ENCODE data around the gene YTHDF1. TPM values are rescaled to one million over a fixed set of nuclear protein-coding genes. Genes with fewer than 3 reads are reported as not detected.

The YTHDF1 gene
- total and polyA plus RNA-seq, 2 of the 4 experiments (the other 2 are of a cell fraction), result 10.9 to 22.6 TPM

- no peak overlapping the region for H2BK15ac ChIP-seq (ENCODE audit: low read depth, low read length)
- no peak overlapping the region for H3K14ac ChIP-seq (replicated peaks; ENCODE audit: low read depth, low read length)
- H4K20me1 ChIP-seq (ENCODE audit: insufficient read depth, low read length), result no peaks in the 10 kb centered on the region; the same call in 1 of the 2 replicates
- POLR2A ChIA-PET (ENCODE audit: unreplicated experiment), result no interaction called here
- no TSS peak for BruUV-seq (replicated peaks)
- no peak overlapping the region for H2BK5ac ChIP-seq (ENCODE audit: low read depth, low read length, poor library complexity, severe bottlenecking)
- intact Hi-C loops (cut with micrococcal nuclease) (no loop called here), dilution Hi-C loops (cut with HindIII; ENCODE audit: low sequenced_read_pairs, unreplicated experiment) (no loop called here), in situ Hi-C loops (cut with MboI; ENCODE audit: low sequenced_read_pairs) (no loop called here)
- H2BK20ac ChIP-seq (ENCODE audit: low read depth, low read length), result no peak overlapping the region
- CTCF ChIA-PET, result interaction anchor here (1.7 kb wide), 1 partner anchor 33 kb away, joined by 5 read pairs; no protein-coding TSS in a partner anchor
- H3K79me1 ChIP-seq (ENCODE audit: low read depth in 1 of 2, low read length in 2 of 2), result no peaks in the 10 kb centered on the region
- no peaks in the 10 kb centered on the region for H3K4me1 ChIP-seq (ENCODE audit: control insufficient read depth, insufficient read depth, low read length)
- no peak overlapping the region for H4K8ac ChIP-seq (ENCODE audit: low read depth in 2 of 2, low read length in 2 of 2)
- no peak overlapping the region for H2AK5ac ChIP-seq (ENCODE audit: low read depth, low read length)
- no peak overlapping the region for H4K91ac ChIP-seq (ENCODE audit: insufficient read depth, low read depth, low read length)
- no peaks in the 10 kb centered on the region for H3K9me1 ChIP-seq (ENCODE audit: insufficient read depth, low read length)
- H3K23ac ChIP-seq (ENCODE audit: low read depth, low read length), result no peak overlapping the region
- no peak overlapping the region for H2BK120ac ChIP-seq (ENCODE audit: low read depth, low read length)
- peaks cover 2% of the 10 kb centered on the region; the same call in 1 of the 2 replicates for H3K9me3 ChIP-seq (ENCODE audit: control insufficient read depth, insufficient read depth, low read length)
- H3K36me3 ChIP-seq (ENCODE audit: control insufficient read depth, insufficient read depth, low read length), result no peaks in the 10 kb centered on the region
- H3K18ac ChIP-seq (ENCODE audit: low read depth, low read length), result no peak overlapping the region
- H3K4me3 ChIP-seq (ENCODE audit: insufficient read depth, low read depth, low read length), result no peak overlapping the region
- H4K5ac ChIP-seq (ENCODE audit: low read depth, low read length), result no peak overlapping the region
- H3K27me3 ChIP-seq (ENCODE audit: control insufficient read depth, insufficient read depth, low read length), result peaks cover 89% of the 10 kb centered on the region
- H2AFZ ChIP-seq (replicated peaks; ENCODE audit: low read length, poor library complexity), result peak overlapping the region; percentile 3
- DNase-seq (no peak), ATAC-seq (ENCODE audit: low read depth) (no peak)
- H3K56ac ChIP-seq (ENCODE audit: extremely low read depth, insufficient read depth, low read length), result no peak overlapping the region
- no peak overlapping the region for H3K9ac ChIP-seq (ENCODE audit: low read depth, low read length)
- H3K27ac ChIP-seq (ENCODE audit: insufficient read depth, low read length), result no peak overlapping the region
- no peak overlapping the region for H3K4ac ChIP-seq (ENCODE audit: low read depth, low read length)
- WGBS, 2 experiments (ENCODE audit: extremely low coverage in 2 of 2, insufficient read length in 1 of 2), result 81% methylated on average over 9 of the region's 31 CpGs; no CpG with 5 or more reads in 1 of the 2 experiments
- H2AK9ac ChIP-seq (replicated peaks; ENCODE audit: low read depth, low read length, poor library complexity), result peak overlapping the region; percentile 19
- H3K4me2 ChIP-seq (ENCODE audit: low read depth, low read length), result no peak overlapping the region
- TF ChIP-seq BHLHE40 (IDR thresholded peaks at IDR 0.05; ENCODE audit: low read depth, low read length), result no peak
- TF ChIP-seq MAFK (IDR thresholded peaks at IDR 0.05; ENCODE audit: low read depth, low read length), result no peak
- no peak for TF ChIP-seq RCOR1 (IDR thresholded peaks at IDR 0.05; ENCODE audit: insufficient replicate concordance, low read length)
- no peak for TF ChIP-seq CHD1 (IDR thresholded peaks at IDR 0.05; ENCODE audit: low read depth, low read length)
- no peak for TF ChIP-seq POLR2A (IDR thresholded peaks at IDR 0.05; ENCODE audit: low read depth, low read length)
- TF ChIP-seq ELK1 (IDR thresholded peaks at IDR 0.05; ENCODE audit: borderline replicate concordance, low read depth, low read length), result no peak
- no peak for TF ChIP-seq USF2 (IDR thresholded peaks at IDR 0.05; ENCODE audit: low read depth, low read length)
- no peak for TF ChIP-seq RFX5 (IDR thresholded peaks at IDR 0.05; ENCODE audit: low read depth, low read length)
- TF ChIP-seq MXI1 (IDR thresholded peaks at IDR 0.05; ENCODE audit: borderline replicate concordance, low read depth, low read length), result no peak
- TF ChIP-seq CTCF (conservative IDR thresholded peaks at IDR 0.05; ENCODE audit: low read depth, low read length), result no peak
- no peak for TF ChIP-seq FOS (IDR thresholded peaks at IDR 0.05; ENCODE audit: low read depth, low read length)
- TF ChIP-seq CEBPB (IDR thresholded peaks at IDR 0.05; ENCODE audit: low read depth, low read length), result no peak
- no peak for TF ChIP-seq RAD21 (IDR thresholded peaks at IDR 0.05; ENCODE audit: low read length)
- TF ChIP-seq SMC3 (IDR thresholded peaks at IDR 0.05; ENCODE audit: low read depth, low read length), result no peak
- no peak for TF ChIP-seq MAZ (IDR thresholded peaks at IDR 0.05; ENCODE audit: borderline replicate concordance, low read depth, low read length)
These were observed 40.2 kb upstream of the YTHDF1 start for GRCh38 chr20:63255931-63256704.
